GM21515 (cell line): ENCODE results near the gene COX14.
A peak's percentile ranks its signal among the peaks of the same experiment; 100 is the strongest.
"Not testable (repeated sequence)": the region's sequence is repeated elsewhere in the genome, so short reads cannot be mapped to it uniquely, and the experiment has no call there.

Experiments used
- ATAC-seq: cut with Tn5 transposase; IDR thresholded peaks from one replicate; pipeline ENCODE4 v1.9.1; 2021; ENCODE audit not compliant: unreplicated experiment

Gene COX14

GRCh38 chr12:50107416-50108268 is 4.4 kb upstream of the COX14 start:
- no peak for ATAC-seq

GRCh38 chr12:50109319-50109718 is 2.7 kb upstream of the COX14 start:
- ATAC-seq, result no peak

- no peak for ATAC-seq
These were observed 1.8 kb upstream of the COX14 start for GRCh38 chr12:50110127-50110761.

GRCh38 chr12:50110762-50111351 is 1.2 kb upstream of the COX14 start:
- no peak for ATAC-seq

- ATAC-seq, result peak; percentile 2
These were observed 692 bp upstream of the COX14 start for GRCh38 chr12:50111395-50111692.

- peak; percentile 2 for ATAC-seq
These were observed 601 bp downstream of the COX14 start for GRCh38 chr12:50112456-50113218.

GRCh38 chr12:50117057-50117622 is 5.1 kb downstream of the COX14 start:
- ATAC-seq, result no peak

- ATAC-seq, result no peak
These were observed 7.4 kb downstream of the COX14 start for GRCh38 chr12:50119387-50119786.

- no peak for ATAC-seq
These were observed 8.5 kb downstream of the COX14 start for GRCh38 chr12:50120521-50120920.

GRCh38 chr12:50120953-50121352 is 8.9 kb downstream of the COX14 start:
- ATAC-seq, result no peak

GRCh38 chr12:50121641-50122040 is 9.6 kb downstream of the COX14 start:
- no peak for ATAC-seq

- no peak for ATAC-seq
These were observed 11.2 kb downstream of the COX14 start for GRCh38 chr12:50123203-50123602.

- no peak for ATAC-seq
These were observed 15.5 kb downstream of the COX14 start for GRCh38 chr12:50127546-50127945.

- no peak for ATAC-seq
These were observed 17.3 kb downstream of the COX14 start for GRCh38 chr12:50129290-50129689.

GRCh38 chr12:50132505-50133135 is 20.6 kb downstream of the COX14 start:
- ATAC-seq, result no peak

GRCh38 chr12:50142993-50143392 is 31.0 kb downstream of the COX14 start:
- ATAC-seq, result no peak

GRCh38 chr12:50145439-50145838 is 33.4 kb downstream of the COX14 start:
- no peak for ATAC-seq

GRCh38 chr12:50147281-50147680 is 35.2 kb downstream of the COX14 start:
- no peak for ATAC-seq

GRCh38 chr12:50148011-50148410 is 36.0 kb downstream of the COX14 start:
- ATAC-seq, result not testable (repeated sequence)

GRCh38 chr12:50149311-50149710 is 37.3 kb downstream of the COX14 start:
- ATAC-seq, result no peak
